PC-3 (cell line): Measurements from ENCODE around the gene HERC5. TPM values are rescaled to one million over a fixed set of nuclear protein-coding genes. Genes with fewer than 3 reads are reported as not detected.

Experiments
- ATAC-seq: fragments of 200-7000 bp; cut with Tn5 transposase; 2 replicates; pipeline ENCODE4 v1.9.1; 2020; ENCODE audit warnings: mild to moderate bottlenecking, moderate library complexity
- BruUV-seq: library from RNA; stranded (reverse); fragments of 400-500 nt; replicated peaks from 2 replicates; lab custom pipeline; 2021; lab: Mats Ljungman, UMichigan
- CTCF ChIA-PET: fragments of 300-600 bp; sonication (Branson Sonifier 250); formaldehyde crosslinking; loops from one replicate; lab custom pipeline; 2022; ENCODE audit warnings: antibody characterized with exemption; lab: Charles Lee
- POLR2A ChIA-PET: fragments of 300-600 bp; sonication (Branson Sonifier 250); formaldehyde crosslinking; loops from one replicate; lab custom pipeline; 2022; ENCODE audit warnings: antibody characterized with exemption; ENCODE audit not compliant: unreplicated experiment; lab: Charles Lee
- DNase-seq: peaks from one replicate; pipeline ENCODE4 v3.0.0-alpha.2; 2015
- H2AFZ ChIP-seq: fragments of 300-600 bp; sonication (generic); 2 replicates; pipeline ENCODE4 v1.6.0; 2016; ENCODE audit warnings: antibody characterized with exemption, low read length
- H3F3A ChIP-seq: fragments of 300-600 bp; sonication (generic); one replicate; pipeline ENCODE4 v1.6.0; 2017; ENCODE audit warnings: antibody characterized with exemption, low read length, control low read depth, mild to moderate bottlenecking; ENCODE audit not compliant: unreplicated experiment
- H3K27ac ChIP-seq: fragments of 300-600 bp; sonication (generic); 2 replicates; pipeline ENCODE4 v1.5.1; 2016; ENCODE audit warnings: mild to moderate bottlenecking, low read length
- H3K27me3 ChIP-seq: fragments of 300-600 bp; sonication (generic); 2 replicates; pipeline ENCODE4 v1.6.1; 2016; ENCODE audit warnings: low read length, mixed read lengths
- H3K36me3 ChIP-seq: fragments of 300-600 bp; sonication (generic); 2 replicates; pipeline ENCODE4 v1.6.1; 2016; ENCODE audit warnings: low read depth, mixed run types, low read length, mixed read lengths
- H3K4me1 ChIP-seq: fragments of 300-600 bp; sonication (generic); 2 replicates; pipeline ENCODE4 v1.5.1; 2016; ENCODE audit warnings: low read length; ENCODE audit not compliant: insufficient read depth
- H3K4me2 ChIP-seq: fragments of 300-600 bp; sonication (generic); 2 replicates; pipeline ENCODE4 v1.6.0; 2016; ENCODE audit warnings: low read length
- H3K4me3 ChIP-seq: fragments of 300-600 bp; sonication (generic); 2 replicates; pipeline ENCODE4 v1.5.1; 2016; ENCODE audit warnings: mild to moderate bottlenecking, low read length, mixed read lengths
- H3K79me2 ChIP-seq: fragments of 300-600 bp; sonication (generic); 2 replicates; pipeline ENCODE4 v1.6.1; 2017; ENCODE audit warnings: low read length, mixed read lengths
- H3K9ac ChIP-seq: fragments of 300-600 bp; sonication (generic); 2 replicates; pipeline ENCODE4 v1.6.0; 2016; ENCODE audit warnings: mild to moderate bottlenecking, low read length
- H3K9me2 ChIP-seq: fragments of 300-600 bp; sonication (generic); replicated peaks from 2 replicates; pipeline ENCODE4 v1.6.1; 2016; ENCODE audit warnings: mixed run types, low read length, mixed read lengths
- H3K9me3 ChIP-seq: fragments of 300-600 bp; sonication (generic); 2 replicates; pipeline ENCODE4 v1.6.1; 2016; ENCODE audit warnings: low read length, mixed read lengths
- H4K20me1 ChIP-seq: fragments of 300-600 bp; sonication (generic); 2 replicates; pipeline ENCODE4 v1.6.1; 2016; ENCODE audit warnings: low read length, mixed read lengths
- EZH2 ChIP-seq: fragments of 300-600 bp; sonication (generic); IDR thresholded peaks from one replicate; pipeline ENCODE4 v1.6.1; 2017; ENCODE audit warnings: antibody characterized with exemption, mild to moderate bottlenecking, low read length; ENCODE audit not compliant: unreplicated experiment
- EZH2phosphoT487 ChIP-seq: fragments of 300-600 bp; sonication (generic); IDR thresholded peaks from 2 replicates; pipeline ENCODE4 v1.6.1; 2018; ENCODE audit warnings: mild to moderate bottlenecking, antibody characterized with exemption, low read length, borderline replicate concordance
- intact Hi-C: fragments of 100-400 bp; cut with micrococcal nuclease; formaldehyde crosslinking; loops from 2 replicates; pipeline ENCODE4 v1.9.0; 2023
- total RNA-seq: library from RNA; depleted of rRNA; stranded (reverse); fragments of >200 nt; gene quantifications from 2 replicates; pipeline ENCODE4 v1.2.3, GENCODE V29; 2014
- TF ChIP-seq, protein P1 (sequence below): fragments of 300-600 bp; sonication (generic); conservative IDR thresholded peaks from 2 replicates; pipeline ENCODE4 v1.5.1; 2017; ENCODE audit warnings: antibody characterized with exemption, low read depth, mild to moderate bottlenecking, low read length

Gene HERC5
- total RNA-seq, 1 experiment from 2014 or later, result 2.6 TPM

DNA sequence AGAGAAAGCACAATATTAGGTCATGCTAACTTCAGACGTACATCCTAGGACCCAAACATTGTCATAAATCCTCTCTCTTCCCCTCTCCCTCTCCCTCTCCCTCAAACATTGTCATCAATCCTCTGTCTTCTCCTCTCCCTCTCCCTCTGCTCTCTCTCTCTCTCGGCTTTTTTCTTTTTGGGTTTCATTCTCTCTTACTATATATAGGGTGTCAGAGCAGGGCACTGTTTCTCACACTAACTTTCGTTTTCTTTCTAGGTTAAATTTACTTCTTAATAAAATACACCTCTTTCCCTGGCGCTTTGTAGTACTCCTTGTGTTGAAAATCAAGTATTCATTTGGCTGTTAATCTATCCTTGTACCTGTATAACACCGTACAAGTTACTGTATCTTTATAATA, 37.0 kb upstream of the HERC5 start:
- H3K79me2 ChIP-seq, result no peaks in the 10 kb centered on the region
- H3K36me3 ChIP-seq, result no peaks in the 10 kb centered on the region
- H3K27me3 ChIP-seq, result no peaks in the 10 kb centered on the region
- no peak for TF ChIP-seq EZH2phosphoT487
- TF ChIP-seq EZH2, result no peak
- TF ChIP-seq, protein P1, sequence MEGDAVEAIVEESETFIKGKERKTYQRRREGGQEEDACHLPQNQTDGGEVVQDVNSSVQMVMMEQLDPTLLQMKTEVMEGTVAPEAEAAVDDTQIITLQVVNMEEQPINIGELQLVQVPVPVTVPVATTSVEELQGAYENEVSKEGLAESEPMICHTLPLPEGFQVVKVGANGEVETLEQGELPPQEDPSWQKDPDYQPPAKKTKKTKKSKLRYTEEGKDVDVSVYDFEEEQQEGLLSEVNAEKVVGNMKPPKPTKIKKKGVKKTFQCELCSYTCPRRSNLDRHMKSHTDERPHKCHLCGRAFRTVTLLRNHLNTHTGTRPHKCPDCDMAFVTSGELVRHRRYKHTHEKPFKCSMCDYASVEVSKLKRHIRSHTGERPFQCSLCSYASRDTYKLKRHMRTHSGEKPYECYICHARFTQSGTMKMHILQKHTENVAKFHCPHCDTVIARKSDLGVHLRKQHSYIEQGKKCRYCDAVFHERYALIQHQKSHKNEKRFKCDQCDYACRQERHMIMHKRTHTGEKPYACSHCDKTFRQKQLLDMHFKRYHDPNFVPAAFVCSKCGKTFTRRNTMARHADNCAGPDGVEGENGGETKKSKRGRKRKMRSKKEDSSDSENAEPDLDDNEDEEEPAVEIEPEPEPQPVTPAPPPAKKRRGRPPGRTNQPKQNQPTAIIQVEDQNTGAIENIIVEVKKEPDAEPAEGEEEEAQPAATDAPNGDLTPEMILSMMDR, result no peak
- BruUV-seq, result no TSS peak
- no peaks in the 10 kb centered on the region for H3F3A ChIP-seq
- no peak overlapping the region for H3K9ac ChIP-seq
- no peaks in the 10 kb centered on the region for H3K9me3 ChIP-seq
- no peak overlapping the region for H2AFZ ChIP-seq
- no peak overlapping the region for H3K4me3 ChIP-seq
- intact Hi-C loops, result no loop called here
- no peak overlapping the region for H3K27ac ChIP-seq
- DNase-seq, result no peak
- CTCF ChIA-PET, result no interaction called here
- H3K9me2 ChIP-seq, result no peaks in the 10 kb centered on the region
- H4K20me1 ChIP-seq, result no peaks in the 10 kb centered on the region
- POLR2A ChIA-PET, result no interaction called here
- H3K4me1 ChIP-seq, result peaks cover 4% of the 10 kb centered on the region
- H3K4me2 ChIP-seq, result no peak overlapping the region
- ATAC-seq, result no peak

DNA sequence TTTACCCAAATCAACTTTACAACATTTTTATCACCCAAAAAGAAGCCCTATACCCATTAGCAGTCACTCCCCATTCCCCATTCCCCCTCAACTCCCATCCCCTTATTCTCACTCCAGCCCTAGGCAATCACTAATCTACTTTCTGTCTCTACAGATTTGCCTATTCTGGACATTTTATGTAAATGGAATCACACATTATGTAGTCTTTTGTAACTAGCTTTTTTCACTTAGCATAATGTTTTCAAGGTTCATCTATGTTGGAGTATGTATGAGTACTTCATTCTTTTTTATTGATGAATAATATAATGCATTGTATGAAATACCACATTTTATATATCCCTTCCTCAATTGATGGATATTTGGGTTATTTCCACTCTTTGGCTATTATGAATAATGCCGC, 36.1 kb upstream of the HERC5 start:
- H3K27ac ChIP-seq, result no peak overlapping the region
- H3K9me3 ChIP-seq, result no peaks in the 10 kb centered on the region
- BruUV-seq, result no TSS peak
- ChIA-PET CTCF (no interaction called here), POLR2A (no interaction called here)
- H2AFZ ChIP-seq, result no peak overlapping the region
- no peak for TF ChIP-seq EZH2
- TF ChIP-seq, protein P1, result no peak
- no peak for TF ChIP-seq EZH2phosphoT487
- ATAC-seq (no peak), DNase-seq (no peak)
- intact Hi-C loops, result no loop called here
- no peaks in the 10 kb centered on the region for H3K36me3 ChIP-seq
- H3K9me2 ChIP-seq, result no peaks in the 10 kb centered on the region
- H3K4me1 ChIP-seq, result peaks cover 3% of the 10 kb centered on the region
- no peaks in the 10 kb centered on the region for H3F3A ChIP-seq
- H3K79me2 ChIP-seq, result no peaks in the 10 kb centered on the region
- H3K9ac ChIP-seq, result no peak overlapping the region
- H3K4me3 ChIP-seq, result no peak overlapping the region
- no peaks in the 10 kb centered on the region for H3K27me3 ChIP-seq
- H4K20me1 ChIP-seq, result no peaks in the 10 kb centered on the region
- H3K4me2 ChIP-seq, result no peak overlapping the region

DNA sequence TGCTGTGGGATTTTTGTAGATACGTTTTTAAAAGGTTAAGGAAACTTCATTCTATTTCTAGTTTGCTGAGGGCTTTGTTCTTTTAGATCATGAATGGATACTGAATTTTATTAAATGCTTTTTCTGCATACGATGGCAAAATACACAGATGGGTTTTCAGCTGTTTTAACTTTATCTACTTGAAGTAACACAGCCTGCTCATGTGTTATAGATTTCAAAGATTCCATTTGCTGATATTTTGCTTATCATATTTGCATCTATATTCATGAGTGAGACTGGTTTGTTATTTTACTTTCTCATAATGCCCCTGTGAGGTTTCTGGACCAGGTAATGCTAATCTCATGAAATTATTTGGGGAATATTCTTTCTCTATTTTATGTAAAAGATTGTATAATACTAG, 34.5 kb upstream of the HERC5 start:
- H3K27ac ChIP-seq, result no peak overlapping the region
- no peak overlapping the region for H3K4me2 ChIP-seq
- H3K27me3 ChIP-seq, result no peaks in the 10 kb centered on the region
- H3K9me3 ChIP-seq, result no peaks in the 10 kb centered on the region
- no peaks in the 10 kb centered on the region for H3K36me3 ChIP-seq
- no TSS peak for BruUV-seq
- DNase-seq (no peak), ATAC-seq (no peak)
- TF ChIP-seq, protein P1, result no peak
- TF ChIP-seq EZH2phosphoT487 (no peak), EZH2 (no peak)
- no peak overlapping the region for H2AFZ ChIP-seq
- H3K9me2 ChIP-seq, result no peaks in the 10 kb centered on the region
- H4K20me1 ChIP-seq, result no peaks in the 10 kb centered on the region
- ChIA-PET CTCF (no interaction called here), POLR2A (no interaction called here)
- H3K4me1 ChIP-seq, result no peaks in the 10 kb centered on the region
- no peaks in the 10 kb centered on the region for H3K79me2 ChIP-seq
- no peaks in the 10 kb centered on the region for H3F3A ChIP-seq
- intact Hi-C loops, result no loop called here
- no peak overlapping the region for H3K9ac ChIP-seq
- H3K4me3 ChIP-seq, result no peak overlapping the region
